Activated effector memory CD4-positive, alpha-beta T cell treated with Interleukin-2 at 50 U/mL for 16 hours (primary cell): ENCODE data around the gene TTLL11.
"Not testable (repeated sequence)": the region's sequence is repeated elsewhere in the genome, so short reads cannot be mapped to it uniquely, and the experiment has no call there.

Experiments
- DNase-seq: peaks from one replicate; pipeline ENCODE4 v3.0.0-alpha.2; 2020

Gene TTLL11

DNA sequence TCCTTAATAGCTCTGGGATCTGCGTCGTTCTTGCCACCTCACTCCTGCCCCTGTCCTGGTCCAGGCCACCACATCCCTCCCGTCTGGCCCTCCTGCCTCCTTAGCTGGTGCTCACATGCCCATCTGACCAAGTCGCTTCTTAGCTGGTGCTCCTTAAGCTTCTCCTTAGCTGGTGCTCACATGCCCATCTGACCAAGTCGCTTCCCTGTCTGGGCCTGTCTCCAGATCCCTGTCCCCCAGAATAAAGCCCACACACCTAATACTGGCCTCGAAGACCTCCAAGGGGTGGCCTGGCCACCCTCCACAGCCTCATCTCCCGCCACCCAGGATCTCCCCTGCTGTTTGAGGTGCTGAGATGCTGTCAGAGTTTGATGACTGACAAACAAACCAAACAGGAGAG lies 31.4 kb upstream of the TTLL11 start:
- DNase-seq, result no peak

DNA sequence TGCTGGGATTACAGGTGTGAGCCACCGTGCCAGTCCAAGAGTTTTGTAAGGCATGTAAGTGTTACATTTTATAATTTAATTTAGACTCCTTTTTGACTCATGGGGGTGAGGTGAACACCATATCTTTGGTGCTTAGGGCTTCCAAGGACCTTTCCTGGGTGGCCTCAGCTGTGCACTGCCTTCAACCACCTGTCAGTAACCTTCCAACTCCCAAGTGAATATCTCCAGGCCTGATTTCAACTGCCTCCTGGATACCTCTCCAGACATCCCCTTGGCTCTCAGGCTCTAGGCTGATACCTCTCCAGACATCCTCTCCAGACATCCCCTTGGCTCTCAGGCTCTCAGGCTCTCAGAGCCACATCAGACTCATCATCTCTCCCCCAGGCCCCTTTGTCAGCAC lies 30.9 kb upstream of the TTLL11 start:
- DNase-seq, result no peak

DNA sequence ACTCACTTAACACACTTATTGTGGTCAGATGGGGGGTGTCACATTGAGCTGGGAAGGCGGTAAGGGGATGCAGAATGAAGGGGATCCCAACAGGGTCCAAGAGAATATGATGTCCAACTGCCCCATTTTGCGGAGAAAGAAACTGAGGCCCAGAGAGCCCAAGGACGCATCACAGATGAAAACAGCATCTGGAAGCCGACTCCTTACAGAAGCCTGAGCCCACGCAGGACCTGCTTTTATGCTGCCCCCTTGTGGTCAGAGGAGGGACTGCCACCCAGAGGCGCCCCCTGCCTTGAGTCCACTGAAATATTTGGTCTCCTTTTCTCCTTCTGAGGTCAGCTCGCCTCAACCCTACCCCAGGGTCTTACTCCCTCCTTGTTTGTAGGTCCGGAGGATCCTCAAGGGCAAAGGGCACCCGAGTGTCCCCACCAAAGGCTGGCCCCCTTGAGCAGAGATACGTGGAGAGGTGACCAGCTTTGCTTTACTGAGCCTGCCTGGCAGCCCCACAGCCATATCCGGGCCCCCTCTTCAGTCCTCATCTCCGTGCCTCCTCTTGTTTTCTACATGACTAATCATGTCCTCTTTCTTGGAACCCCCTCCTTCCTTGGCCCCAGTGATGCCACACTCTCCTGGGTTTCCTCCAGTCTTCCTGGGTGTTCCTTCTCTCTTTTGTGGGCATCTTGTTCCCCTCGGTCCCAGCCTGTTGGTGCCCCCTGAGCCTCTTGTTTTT lies 30.0 kb upstream of the TTLL11 start:
- DNase-seq, result peak; percentile 55

DNA sequence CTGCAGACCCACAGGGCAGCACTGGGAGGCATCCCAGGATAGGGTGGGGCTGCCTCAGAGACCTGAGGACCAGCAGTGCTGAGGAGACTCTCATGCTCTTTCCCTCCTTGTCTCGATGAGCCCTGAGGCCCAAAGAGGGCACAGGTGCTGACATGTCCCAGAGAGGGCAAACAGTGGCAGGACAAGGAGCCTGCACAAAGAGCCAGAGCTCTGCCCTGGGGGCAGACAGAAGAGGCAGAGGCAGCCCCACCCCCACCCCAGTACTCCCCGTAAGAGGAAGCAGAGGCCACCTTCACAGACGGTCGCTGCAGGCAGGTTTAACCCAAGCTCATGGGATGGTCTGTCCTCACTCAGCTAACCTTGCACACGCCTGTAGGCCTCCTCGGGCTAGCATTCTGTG lies 29.4 kb upstream of the TTLL11 start:
- no peak for DNase-seq

DNA sequence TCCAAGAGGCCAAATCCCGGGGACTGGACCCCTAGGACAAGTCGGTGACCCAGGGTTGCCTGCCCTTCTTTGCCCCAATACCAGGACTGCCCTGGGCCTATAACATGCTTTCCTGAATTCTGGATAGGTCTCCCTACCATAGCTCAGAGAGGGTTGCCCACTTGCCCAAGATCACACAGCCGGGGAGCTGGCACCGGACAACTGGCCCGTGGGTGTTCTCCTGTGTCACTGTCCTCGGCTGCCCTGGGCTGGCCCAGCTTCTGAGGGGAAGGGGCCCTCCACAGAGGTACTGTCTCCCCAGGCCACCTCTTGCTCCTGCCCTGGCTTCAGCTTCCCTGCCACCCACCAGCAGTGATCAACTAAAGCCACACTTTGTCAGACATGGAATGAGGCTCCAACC lies 28.8 kb upstream of the TTLL11 start:
- no peak for DNase-seq

DNA sequence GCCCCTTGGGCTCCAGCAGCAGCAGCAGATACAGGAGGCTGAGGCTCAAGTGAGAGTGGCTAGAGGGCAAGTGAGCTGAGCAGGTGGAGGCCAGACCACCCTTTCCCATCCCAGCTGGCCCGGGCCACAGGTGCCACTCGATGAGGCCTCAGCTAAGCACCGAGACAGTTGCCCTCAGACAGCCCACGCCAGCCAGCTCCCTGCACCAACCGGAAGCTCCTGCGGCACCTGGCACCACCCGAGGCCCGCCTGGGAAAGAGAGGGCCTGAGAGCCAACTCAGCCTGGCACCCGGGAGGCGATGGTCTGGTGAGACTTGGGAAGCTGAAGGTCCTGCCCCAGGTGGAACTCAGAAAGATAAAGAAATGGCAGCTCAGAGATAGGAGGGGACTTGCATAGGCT lies 28.3 kb upstream of the TTLL11 start:
- DNase-seq, result no peak

DNA sequence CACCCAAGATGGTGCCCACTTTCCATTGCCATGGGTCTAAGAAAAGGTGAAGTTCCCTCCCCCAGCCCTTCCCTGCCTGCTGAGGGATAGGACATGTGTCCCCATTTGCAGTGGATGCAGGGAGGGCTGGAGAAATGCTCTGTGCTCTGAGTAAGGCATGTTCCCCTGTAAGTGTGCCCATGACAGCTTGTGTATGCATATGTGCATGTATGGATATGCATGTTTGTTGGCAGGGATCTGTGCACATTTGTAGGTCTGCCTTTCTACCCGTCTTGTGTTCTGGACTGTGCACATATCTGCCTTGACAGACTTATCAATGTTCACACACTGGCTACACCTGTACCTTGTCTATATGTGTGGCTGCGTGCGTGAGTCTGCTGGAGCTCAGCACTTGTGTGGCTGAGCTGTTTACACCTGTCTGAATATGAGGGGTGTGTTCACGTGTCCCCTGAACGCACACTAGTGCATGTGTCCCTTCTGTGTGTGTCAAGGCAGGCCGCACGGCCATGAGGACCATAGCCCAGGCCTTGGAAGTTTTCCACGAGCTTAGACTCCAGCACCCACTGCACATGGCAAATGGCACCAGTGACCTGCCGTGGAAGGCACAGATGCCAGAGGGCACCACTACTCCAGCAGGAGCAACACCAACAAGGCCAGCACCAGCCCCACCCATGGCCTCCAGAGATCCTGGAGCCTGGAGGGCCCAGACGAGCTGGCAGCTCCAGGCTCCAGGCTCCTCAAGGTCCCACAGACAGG lies 27.4 kb upstream of the TTLL11 start:
- no peak for DNase-seq

DNA sequence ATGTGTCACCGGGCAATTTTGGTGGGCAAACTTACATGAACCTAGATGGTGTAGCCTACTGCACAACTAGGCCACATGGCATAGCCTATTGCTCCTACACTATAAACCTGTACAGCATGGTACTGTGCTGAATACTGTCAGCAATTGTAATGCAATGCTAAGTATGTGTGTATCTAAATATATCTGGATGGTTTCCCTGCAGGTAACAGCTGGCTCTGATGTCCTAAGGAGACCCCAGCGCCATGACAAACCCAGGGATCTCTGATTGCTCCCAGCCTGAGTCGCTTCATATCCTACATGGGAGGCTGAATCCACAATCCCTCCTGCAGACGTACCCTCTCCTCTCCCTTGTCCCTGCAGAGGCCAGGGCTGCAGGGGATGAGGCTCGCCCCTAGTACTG lies 26.6 kb upstream of the TTLL11 start:
- DNase-seq, result no peak

DNA sequence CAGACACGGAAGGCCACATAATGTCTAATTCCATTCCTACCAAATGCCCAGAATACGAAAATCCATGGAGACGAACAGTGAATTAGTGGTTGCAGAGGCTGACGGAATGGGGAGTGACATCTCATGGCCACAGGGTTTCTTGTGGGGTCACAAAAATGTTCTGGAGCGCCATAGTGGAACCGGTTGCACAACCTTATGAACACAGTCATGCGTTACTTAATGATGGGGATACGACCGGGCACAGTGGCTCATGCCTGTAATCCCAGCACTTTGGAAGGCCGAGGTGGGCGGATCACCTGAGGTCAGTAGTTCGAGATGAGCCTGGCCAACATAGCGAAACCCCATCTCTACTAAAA lies 26.0 kb upstream of the TTLL11 start:
- DNase-seq, result no peak

DNA sequence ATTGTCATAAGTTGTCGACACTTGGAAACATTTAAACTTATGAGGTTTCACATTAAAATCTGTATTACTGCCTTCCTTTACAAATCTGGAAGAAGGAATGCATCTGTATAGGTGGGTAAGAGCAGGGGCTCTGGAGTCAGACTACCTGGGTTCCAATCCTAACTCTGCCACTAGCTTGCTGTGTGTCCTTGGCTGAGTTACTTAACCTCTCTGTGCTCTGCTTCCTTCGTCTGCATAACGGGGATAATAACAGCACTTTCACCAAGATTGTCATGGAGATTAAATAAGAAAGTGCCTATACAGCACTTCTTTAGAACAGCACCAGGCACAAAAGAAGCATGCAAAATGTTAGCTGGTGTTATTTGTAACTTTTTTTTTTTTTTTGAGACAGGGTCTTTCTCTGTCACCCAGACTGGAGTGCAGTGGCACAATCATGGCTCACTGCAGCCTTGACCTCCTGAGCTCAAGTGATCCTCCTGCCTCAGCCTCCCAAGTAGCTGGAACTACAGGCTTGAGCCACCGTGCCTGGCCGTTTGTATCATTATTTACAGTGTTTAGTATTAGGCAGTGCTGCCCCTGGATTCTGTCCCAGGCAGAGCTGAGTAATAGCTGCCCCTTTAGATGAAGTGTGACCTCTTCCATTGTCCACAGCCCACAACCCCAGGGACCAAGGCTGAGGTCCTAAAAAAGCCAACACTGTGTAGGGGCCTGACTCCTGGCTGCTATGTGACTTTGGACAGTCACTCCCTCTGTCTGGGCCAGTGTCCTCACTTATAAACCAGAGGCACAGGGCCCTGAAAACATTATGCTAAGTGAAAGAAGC lies 25.4 kb upstream of the TTLL11 start:
- DNase-seq, result no peak

DNA sequence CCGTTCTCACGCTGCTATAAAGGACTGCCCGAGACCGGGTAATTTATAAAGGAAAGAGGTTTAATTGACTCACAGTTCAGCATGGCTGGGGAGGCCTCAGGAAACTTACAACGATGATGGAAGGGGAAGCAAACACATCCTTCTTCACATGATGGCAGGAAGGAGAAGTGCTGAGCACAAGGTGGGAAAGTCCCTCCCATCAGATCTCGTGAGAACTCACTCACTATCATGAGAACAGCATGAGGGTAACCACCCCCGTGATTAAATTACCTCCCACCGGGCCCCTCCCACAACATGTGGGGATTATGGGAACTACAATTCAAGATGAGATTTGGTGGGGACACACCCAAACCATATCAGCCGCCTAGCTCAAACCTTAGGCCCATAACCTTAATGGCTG lies 24.1 kb upstream of the TTLL11 start:
- DNase-seq, result not testable (repeated sequence)

DNA sequence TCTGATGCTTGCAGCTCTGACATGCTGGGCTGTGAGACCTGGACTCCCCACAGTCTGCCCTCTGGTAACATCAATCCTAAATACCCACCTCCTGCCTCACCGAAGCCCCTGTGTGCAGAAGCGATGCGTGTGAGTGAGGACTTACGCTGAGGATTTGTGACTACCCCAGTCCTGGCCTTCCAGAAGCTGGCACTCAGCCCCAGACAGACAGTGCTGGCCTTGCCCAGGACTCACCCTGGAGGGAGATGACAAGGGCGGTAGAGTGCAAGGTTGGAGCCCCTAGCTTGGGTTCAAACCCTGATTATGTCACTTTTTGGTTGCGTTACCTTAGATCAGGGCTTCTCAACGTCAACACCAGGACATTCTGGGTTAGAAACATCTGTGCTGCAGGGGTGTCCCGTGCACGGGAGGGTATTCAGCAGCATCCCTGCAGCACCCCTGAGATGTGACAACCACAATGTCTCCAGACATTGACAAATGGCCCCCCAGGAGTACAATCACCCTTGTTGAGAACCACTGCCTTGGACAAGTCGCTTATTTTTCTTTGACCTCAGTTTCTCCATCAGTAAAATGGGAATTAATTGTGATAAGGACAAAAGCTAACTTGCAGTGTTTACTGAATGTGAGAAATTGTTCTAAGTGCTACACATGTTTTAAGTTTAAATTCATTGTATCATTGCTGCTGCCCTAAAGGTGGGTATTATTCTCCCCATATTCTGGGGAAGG lies 23.5 kb upstream of the TTLL11 start:
- DNase-seq, result no peak

DNA sequence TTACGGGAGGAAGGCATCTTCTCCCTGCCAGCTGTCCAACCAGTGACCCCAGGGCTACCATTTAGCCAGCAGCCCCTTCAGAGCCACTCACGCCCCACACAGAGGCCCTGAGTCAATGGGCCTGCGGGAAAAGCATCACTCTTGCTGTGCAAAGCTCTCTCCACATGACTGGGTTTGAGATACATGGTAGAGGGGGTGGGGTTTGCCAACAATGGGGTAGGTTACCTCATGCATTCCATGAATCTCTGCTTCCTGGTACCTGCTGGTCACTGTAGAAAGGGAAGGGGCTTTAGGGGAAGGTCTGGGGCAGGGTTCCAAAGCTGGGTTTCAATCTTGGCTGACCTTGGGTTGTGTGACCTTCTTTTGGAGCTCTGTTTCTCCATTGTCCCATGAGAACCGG lies 22.9 kb upstream of the TTLL11 start:
- DNase-seq, result no peak

DNA sequence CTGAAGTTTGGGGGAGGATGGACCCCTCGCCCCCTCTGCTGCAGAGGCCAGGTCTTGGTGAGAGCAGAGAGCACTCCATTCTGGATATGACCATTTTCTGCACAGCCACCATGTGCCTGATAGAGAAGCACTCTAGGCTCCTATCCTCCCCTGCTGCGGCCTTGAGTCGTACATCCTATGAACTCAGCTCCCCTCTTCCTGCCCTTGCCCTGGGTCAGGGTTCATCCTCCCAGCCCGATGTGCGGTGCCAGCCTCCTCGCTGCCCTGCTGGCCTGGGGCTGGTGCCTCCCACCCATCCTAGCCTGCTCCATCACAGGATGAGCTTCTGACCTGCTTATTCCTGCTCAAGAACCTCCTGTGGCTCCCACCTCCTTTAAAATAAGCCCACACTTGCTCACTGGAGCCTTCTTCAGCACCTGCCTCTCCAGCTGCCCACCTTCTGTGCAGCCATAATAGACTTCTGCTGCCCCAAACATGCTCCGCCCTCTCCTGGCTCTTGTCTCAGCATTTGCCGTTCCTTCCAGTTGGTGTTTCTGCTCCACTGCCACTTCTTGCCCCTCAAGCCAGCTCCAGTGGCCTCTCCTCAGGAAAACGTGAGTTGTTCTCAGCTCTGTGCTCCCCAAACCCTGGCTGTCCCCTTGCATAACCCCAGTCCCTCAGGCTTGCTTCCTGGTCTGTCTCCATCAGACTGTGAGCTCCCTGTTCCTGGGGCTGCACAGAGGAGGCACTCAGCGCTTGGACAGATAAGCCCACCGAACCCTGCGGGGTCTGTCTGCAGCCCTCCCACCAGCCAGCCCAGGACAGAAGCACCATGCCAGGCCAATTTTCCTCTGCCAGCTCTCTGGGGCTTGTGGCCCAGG lies 22.3 kb upstream of the TTLL11 start:
- DNase-seq, result no peak

DNA sequence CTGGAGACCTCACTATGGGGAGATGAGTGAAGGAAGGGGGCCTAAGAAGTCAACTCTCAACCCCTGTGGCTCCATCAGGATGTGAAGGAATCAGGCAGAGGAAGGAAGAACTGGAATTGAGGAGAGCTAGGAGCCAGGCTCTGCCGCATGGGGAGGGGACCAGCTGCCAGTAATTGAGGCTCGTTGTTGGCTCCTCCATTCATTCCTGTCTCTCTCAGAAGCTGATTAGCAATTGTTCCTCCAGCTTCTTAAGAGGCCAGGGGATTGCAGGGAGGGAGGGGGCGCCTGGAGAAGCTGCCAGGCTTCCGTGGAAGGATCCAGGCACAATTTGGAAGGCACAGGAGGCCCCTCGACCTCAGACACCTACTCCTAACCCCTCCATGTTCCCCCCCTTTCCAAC lies 20.5 kb upstream of the TTLL11 start:
- no peak for DNase-seq

DNA sequence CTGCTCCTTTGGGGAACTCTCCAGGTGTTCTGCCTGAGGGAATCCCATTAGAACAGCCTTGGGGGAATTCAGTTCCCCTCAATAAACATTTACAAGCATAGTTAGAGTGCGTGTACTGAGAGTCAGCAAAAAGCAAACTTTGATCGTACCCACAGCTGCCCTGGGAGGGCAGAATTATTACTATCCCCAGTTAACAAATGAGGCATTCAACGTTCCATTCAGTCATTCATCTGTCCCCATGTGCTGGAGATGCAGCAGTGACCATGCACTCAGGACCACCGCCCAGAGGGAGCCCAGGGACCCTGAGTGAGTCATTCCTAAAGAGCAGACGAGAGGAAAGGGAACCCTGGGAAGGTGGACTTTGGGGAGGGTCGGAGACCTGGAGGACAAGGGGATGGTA lies 19.1 kb upstream of the TTLL11 start:
- DNase-seq, result no peak

DNA sequence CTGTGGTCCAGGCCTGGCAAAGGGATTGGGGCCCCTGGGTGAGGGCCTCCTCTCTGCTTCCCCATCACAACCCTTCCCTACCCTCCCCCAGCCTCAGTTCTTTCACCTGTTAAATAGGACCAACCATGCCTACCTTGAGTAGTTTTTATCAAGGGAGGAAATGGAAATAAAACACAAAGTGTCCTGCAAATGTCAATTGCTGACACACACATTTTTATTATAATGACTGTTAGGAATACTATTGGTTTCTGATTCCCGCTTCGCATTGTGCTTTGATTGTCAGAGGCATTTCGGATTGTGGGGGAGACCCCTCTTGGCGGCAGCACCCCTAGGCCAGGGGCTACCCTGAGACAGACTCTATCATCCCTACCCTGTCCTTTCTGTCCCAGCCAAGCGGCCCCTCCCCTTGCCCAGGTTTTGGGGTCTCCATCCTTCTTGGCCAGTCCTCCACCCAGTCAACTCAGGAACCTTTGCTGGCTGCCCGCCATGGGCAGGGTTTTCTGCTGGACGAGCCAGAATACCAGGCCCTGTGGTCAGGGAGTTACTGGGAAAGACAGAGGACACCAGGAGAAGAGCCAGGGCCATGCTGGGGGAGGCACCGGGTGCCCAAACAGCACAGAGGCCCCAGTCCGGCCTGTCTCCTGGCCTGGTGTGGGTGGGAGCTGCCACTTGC lies 18.4 kb upstream of the TTLL11 start:
- no peak for DNase-seq

DNA sequence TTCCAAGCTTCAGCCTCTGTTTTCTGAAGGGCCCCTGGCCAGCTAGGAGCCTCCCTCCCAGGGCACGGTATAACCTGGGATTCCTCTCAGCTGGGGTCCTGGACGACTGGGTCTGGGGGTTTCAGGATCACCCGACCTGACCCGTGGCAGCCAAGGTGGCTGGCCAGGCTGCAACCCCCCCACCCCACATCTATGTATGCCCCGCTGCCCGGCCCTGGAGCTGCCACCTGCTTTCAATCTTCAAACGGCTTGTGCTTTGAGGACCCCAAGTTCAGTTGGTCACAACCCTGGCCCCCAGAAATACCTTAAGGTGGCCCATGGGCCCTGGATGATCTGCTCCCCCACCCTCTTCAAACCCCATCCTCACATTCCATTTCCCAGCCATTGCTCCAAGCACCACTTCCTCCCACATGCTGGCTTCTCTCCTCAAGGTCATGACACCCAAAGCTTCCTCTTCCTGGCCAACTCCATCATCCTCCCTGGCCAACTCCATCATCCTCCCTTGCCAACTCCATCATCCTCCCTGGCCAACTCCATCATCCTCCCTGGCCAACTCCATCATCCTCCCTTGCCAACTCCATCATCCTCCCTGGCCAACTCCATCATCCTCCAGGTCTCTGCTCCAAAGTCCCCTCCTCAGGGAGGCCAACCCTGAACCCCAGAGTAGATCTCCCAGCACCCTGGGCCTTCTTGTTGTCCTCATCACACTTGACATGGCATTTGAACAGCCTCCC lies 17.2 kb upstream of the TTLL11 start:
- no peak for DNase-seq

DNA sequence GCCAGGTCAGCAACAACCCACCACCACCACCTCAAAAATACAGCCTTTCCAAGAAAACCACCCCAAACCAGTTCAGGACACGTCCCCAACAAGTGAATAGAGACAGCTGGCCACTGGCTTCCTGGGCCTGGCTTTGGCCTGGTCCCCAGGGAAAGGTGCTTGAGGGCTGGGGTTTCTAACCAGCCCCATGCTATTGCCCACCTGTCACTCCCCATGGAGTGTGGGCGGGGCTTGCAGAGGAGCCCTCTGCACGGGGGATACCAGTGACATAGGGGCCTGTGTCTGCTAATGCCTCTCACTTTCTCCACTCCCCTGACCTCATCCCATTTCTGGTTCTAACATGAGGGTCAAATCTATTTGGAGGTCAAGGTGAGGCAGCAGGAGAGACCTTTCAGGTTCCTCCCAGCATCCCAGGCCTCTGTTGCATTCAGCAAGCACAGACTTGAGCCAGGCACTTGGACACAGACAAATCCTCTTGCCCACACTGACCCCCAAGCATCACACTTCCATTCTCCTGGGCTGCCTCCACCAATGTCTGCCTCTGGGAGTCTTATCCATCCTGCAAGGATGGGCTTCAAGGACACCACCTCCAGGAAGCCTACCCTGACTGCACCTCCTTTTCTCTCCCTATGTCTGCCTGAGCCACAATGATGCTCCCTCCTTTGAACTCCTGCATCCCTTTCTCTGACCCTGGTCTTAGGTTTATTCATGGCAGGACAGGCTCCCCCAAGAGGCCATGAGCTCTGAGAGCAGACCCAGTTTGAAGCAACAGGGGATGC lies 16.1 kb upstream of the TTLL11 start:
- no peak for DNase-seq

DNA sequence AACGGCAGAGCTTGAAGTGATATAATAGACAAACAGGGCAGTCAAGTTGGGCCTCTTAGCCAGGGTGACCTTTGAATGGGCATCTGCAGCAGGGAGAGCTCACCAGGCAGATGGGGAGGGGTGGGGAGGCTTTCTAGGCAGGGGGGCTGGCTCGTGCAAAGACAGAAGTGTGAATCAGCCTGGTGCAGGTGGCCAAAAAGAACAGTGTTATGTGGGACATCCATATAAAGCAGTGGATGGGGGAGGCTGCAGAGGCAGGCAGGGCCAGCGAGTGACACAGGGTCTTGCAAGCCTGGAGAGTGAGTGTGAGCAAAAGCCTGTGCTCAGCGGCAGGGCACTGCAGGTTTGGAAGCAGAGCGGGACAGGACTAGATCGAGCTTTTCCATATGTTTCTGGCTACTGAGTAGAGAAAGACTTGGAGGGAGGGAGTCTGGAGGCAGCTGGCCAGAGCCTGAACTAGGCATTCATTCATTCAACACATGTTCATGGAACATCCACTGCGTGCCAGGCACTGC lies 14.2 kb upstream of the TTLL11 start:
- no peak for DNase-seq
